Measurements from ENCODE around the gene SH3BGR. TPM values are rescaled to one million over a fixed set of nuclear protein-coding genes. Genes with fewer than 3 reads are reported as not detected.

The SH3BGR gene
- total and polyA plus RNA-seq, 2 donors (not counting 1 experiment from before 2014, with no cell fraction given) = 1.8 to 6.8 TPM

GRCh38 chr21:39518055-39518846 is 66.5 kb downstream of the SH3BGR start:
- Histone ChIP-seq H3K27ac (ENCODE audit: insufficient read depth, low read length) (no peak overlapping the region), H4K20me1 (ENCODE audit: control insufficient read depth, extremely low read depth, insufficient read depth, low read length) (no peaks in the 10 kb centered on the region)
- TF ChIP-seq EZH2 (IDR thresholded peaks at IDR 0.05; ENCODE audit: low read length, missing control alignments) = no peak
- peak; percentile 78 to 93 for TF ChIP-seq CTCF (conservative IDR thresholded peaks at IDR 0.05 in 1 of 2, IDR thresholded peaks at IDR 0.05 in 1 of 2; ENCODE audit: low read depth in 1 of 2, low read length in 2 of 2)

DNA sequence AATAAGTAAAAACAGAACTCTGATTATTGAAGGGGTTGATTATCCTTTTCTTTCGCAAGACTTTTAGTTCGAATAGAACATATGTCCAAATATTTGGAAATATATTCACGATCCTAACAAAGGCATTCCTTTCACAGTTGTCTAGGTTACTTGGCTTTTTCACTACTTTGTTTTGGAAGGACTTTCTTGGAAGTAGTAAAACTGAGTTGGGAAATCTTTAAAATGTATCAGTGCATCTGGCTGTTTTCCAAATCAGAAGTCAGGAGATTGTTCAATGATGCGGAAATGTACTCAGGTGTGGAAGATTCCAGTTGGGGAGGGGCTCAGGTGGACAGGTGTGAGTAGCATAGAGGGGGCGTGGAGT is 67.1 kb downstream of the SH3BGR start:
- no peak overlapping the region for H3K27ac ChIP-seq (ENCODE audit: insufficient read depth, low read length)
- H2AFZ ChIP-seq (ENCODE audit: low read length) = no peak overlapping the region
- no peak overlapping the region for H3K9ac ChIP-seq (ENCODE audit: insufficient read depth, low read length)
- no peaks in the 10 kb centered on the region for H3K27me3 ChIP-seq (ENCODE audit: control insufficient read depth, insufficient read depth, low read length)
- no peak overlapping the region for H3K4me2 ChIP-seq (ENCODE audit: extremely low read depth, insufficient read depth, low read length)
- H3K4me1 ChIP-seq (ENCODE audit: control insufficient read depth, extremely low read depth, insufficient read depth, low read length) = no peaks in the 10 kb centered on the region
- H3K4me3 ChIP-seq (replicated peaks in 1 of 4; ENCODE audit: control extremely low read depth in 1 of 4, insufficient read depth in 1 of 4, low read depth in 3 of 4, low read length in 4 of 4) = no peak overlapping the region
- no peaks in the 10 kb centered on the region for H3K36me3 ChIP-seq (ENCODE audit: control insufficient read depth, insufficient read depth, low read length)
- peak in 1 of 2 donors; percentile 3 for DNase-seq (ENCODE audit: low read depth in 2 of 2)
- TF ChIP-seq EZH2 (IDR thresholded peaks at IDR 0.05; ENCODE audit: low read length, missing control alignments) (no peak), CTCF (conservative IDR thresholded peaks at IDR 0.05 in 1 of 2, IDR thresholded peaks at IDR 0.05 in 1 of 2; ENCODE audit: low read depth in 1 of 2, low read length in 2 of 2) (no peak)
- no peaks in the 10 kb centered on the region for H4K20me1 ChIP-seq (ENCODE audit: control insufficient read depth, extremely low read depth, insufficient read depth, low read length)
- no peaks in the 10 kb centered on the region for H3K9me3 ChIP-seq (ENCODE audit: control insufficient read depth, insufficient read depth, low read depth, low read length)
- no peaks in the 10 kb centered on the region for H3K79me2 ChIP-seq (ENCODE audit: control insufficient read depth, insufficient read depth, low read length)

More at GRCh38 chr21:39518055-39518846, 66.5 kb downstream of the SH3BGR start:
- Histone ChIP-seq H3K9ac (ENCODE audit: insufficient read depth, low read length) (no peak overlapping the region), H3K4me1 (ENCODE audit: control insufficient read depth, extremely low read depth, insufficient read depth, low read length) (no peaks in the 10 kb centered on the region), H3K9me3 (ENCODE audit: control insufficient read depth, insufficient read depth, low read depth, low read length) (no peaks in the 10 kb centered on the region), H3K27me3 (ENCODE audit: control insufficient read depth, insufficient read depth, low read length) (no peaks in the 10 kb centered on the region), H3K4me3 (replicated peaks in 1 of 4; ENCODE audit: control extremely low read depth in 1 of 4, insufficient read depth in 1 of 4, low read depth in 3 of 4, low read length in 4 of 4) (no peak overlapping the region), H3K36me3 (ENCODE audit: control insufficient read depth, insufficient read depth, low read length) (no peaks in the 10 kb centered on the region), H2AFZ (ENCODE audit: low read length) (no peak overlapping the region), H3K4me2 (ENCODE audit: extremely low read depth, insufficient read depth, low read length) (no peak overlapping the region), H3K79me2 (ENCODE audit: control insufficient read depth, insufficient read depth, low read length) (no peaks in the 10 kb centered on the region)
- peak; percentile 25 to 52 for DNase-seq (ENCODE audit: low read depth in 2 of 2)

DNA sequence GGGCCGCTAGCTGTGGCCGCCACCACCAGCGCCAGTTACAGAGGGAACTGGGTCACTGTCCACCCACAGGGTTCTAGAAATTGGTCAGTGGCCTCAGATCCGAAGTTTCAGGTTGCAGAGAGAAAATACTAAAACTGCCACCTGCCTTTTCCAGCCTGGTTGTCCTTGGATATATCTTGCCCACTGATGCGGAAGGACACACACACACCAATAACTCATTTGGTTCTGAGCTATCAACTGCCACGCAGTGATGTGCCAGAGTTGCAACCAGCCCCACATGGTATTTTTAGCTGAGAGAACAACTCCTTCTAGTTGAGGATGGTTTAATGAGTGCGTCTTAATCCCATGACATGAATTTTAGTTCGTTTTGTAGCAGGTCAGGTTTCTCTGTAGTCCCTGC is 68.1 kb downstream of the SH3BGR start:
- Histone ChIP-seq H3K4me3 (replicated peaks in 1 of 4; ENCODE audit: control extremely low read depth in 1 of 4, insufficient read depth in 1 of 4, low read depth in 3 of 4, low read length in 4 of 4) (no peak overlapping the region), H3K9ac (ENCODE audit: insufficient read depth, low read length) (no peak overlapping the region), H3K4me1 (ENCODE audit: control insufficient read depth, extremely low read depth, insufficient read depth, low read length) (no peaks in the 10 kb centered on the region), H3K27ac (ENCODE audit: insufficient read depth, low read length) (no peak overlapping the region), H4K20me1 (ENCODE audit: control insufficient read depth, extremely low read depth, insufficient read depth, low read length) (no peaks in the 10 kb centered on the region), H2AFZ (ENCODE audit: low read length) (no peak overlapping the region), H3K27me3 (ENCODE audit: control insufficient read depth, insufficient read depth, low read length) (no peaks in the 10 kb centered on the region), H3K9me3 (ENCODE audit: control insufficient read depth, insufficient read depth, low read depth, low read length) (no peaks in the 10 kb centered on the region), H3K4me2 (ENCODE audit: extremely low read depth, insufficient read depth, low read length) (no peak overlapping the region), H3K36me3 (ENCODE audit: control insufficient read depth, insufficient read depth, low read length) (no peaks in the 10 kb centered on the region), H3K79me2 (ENCODE audit: control insufficient read depth, insufficient read depth, low read length) (no peaks in the 10 kb centered on the region)
- DNase-seq (ENCODE audit: low read depth in 2 of 2) = no peak
- TF ChIP-seq EZH2 (IDR thresholded peaks at IDR 0.05; ENCODE audit: low read length, missing control alignments) (no peak), CTCF (conservative IDR thresholded peaks at IDR 0.05 in 1 of 2, IDR thresholded peaks at IDR 0.05 in 1 of 2; ENCODE audit: low read depth in 1 of 2, low read length in 2 of 2) (no peak)

Data from fibroblast of lung (primary cell).